Measurements from ENCODE around the gene CHMP3.

GRCh38 chr2:86500325-86501083 lies 62.7 kb downstream of the CHMP3 start:
- TF ChIP-seq ATF3 (IDR thresholded peaks at IDR 0.05): no peak
- no peak for TF ChIP-seq CTCF (IDR thresholded peaks at IDR 0.05 in 2 of 3, conservative IDR thresholded peaks at IDR 0.05 in 1 of 3; ENCODE audit: borderline replicate concordance in 1 of 3, insufficient read depth in 1 of 3, low read depth in 2 of 3, low read length in 2 of 3)
- no peak for TF ChIP-seq POLR2A (IDR thresholded peaks at IDR 0.05; ENCODE audit: borderline replicate concordance, extremely low read depth, insufficient read depth, insufficient read length)
- no peak for TF ChIP-seq EZH2 (IDR thresholded peaks at IDR 0.05)
- TF ChIP-seq POLR2AphosphoS5 (IDR thresholded peaks at IDR 0.05; ENCODE audit: low read depth, low read length): no peak
- no peak for TF ChIP-seq RAD21 (IDR thresholded peaks at IDR 0.05; ENCODE audit: low read depth)
- TF ChIP-seq CEBPB (IDR thresholded peaks at IDR 0.05; ENCODE audit: low read depth): no peak
- TF ChIP-seq SP1 (IDR thresholded peaks at IDR 0.05; ENCODE audit: low read depth): no peak
- no peak for TF ChIP-seq EZH2phosphoT487 (IDR thresholded peaks at IDR 0.05; ENCODE audit: borderline replicate concordance)
- no peak for TF ChIP-seq JUND (IDR thresholded peaks at IDR 0.05)
- TF ChIP-seq EGR1 (IDR thresholded peaks at IDR 0.05; ENCODE audit: low read depth): no peak

All from HCT116 (cell line).